Measurements from ENCODE around the gene ZNF320. TPM values are rescaled to one million over a fixed set of nuclear protein-coding genes. Genes with fewer than 3 reads are reported as not detected.

The ZNF320 gene
- total RNA-seq (14.6 and 19.7 TPM in 2 replicates), polyA plus RNA-seq (3.6 and 8.5 TPM in 2 replicates), polyA minus RNA-seq (ENCODE audit: low replicate concordance) (4.1 and 9.7 TPM in 2 replicates)
- 3.0 and 3.6 TPM in 2 replicates for polyA plus RNA-seq (2012)

GRCh38 chr19:52897138-52897935, at the start of gene ZNF320:
Gene ZNF320, minus strand, starts transcription at chr19:52897635. Its CDS starts 7,380 bp downstream, at chr19:52890255.
- Histone ChIP-seq H3K4me2 (ENCODE audit: extremely low read depth, insufficient read depth, low read length) (peak within 1 kb of the TSS; percentile 83), H3K4me1 (ENCODE audit: control insufficient read depth, extremely low read depth, insufficient read depth, low read length) (peaks cover 2% of the 10 kb centered on the region), H3K9ac (ENCODE audit: insufficient read depth, low read length) (peak within 1 kb of the TSS; percentile 86), H4K20me1 (ENCODE audit: control insufficient read depth, extremely low read depth, insufficient read depth, low read length) (no peaks in the 10 kb centered on the region), H2AFZ (ENCODE audit: low read length) (peak within 1 kb of the TSS; percentile 97), H3K79me2 (ENCODE audit: control insufficient read depth, insufficient read depth, low read length) (peaks cover 2% of the 10 kb centered on the region), H3K27me3 (ENCODE audit: control insufficient read depth, insufficient read depth, low read length) (no peaks in the 10 kb centered on the region), H3K9me3 (ENCODE audit: control insufficient read depth, insufficient read depth, low read depth, low read length) (no peaks in the 10 kb centered on the region), H3K27ac (ENCODE audit: insufficient read depth, low read length) (peak within 1 kb of the TSS; percentile 97), H3K36me3 (ENCODE audit: control insufficient read depth, insufficient read depth, low read length) (no peaks in the 10 kb centered on the region), H3K4me3 (replicated peaks in 1 of 4; ENCODE audit: control extremely low read depth in 1 of 4, insufficient read depth in 1 of 4, low read depth in 3 of 4, low read length in 4 of 4) (peak within 1 kb of the TSS; percentile 90 to 96 (median 92))
- no peak for TF ChIP-seq EZH2 (IDR thresholded peaks at IDR 0.05; ENCODE audit: low read length, missing control alignments)
- TF ChIP-seq CTCF (conservative IDR thresholded peaks at IDR 0.05 in 1 of 2, IDR thresholded peaks at IDR 0.05 in 1 of 2; ENCODE audit: low read depth in 1 of 2, low read length in 2 of 2) = no peak
- DNase-seq (ENCODE audit: low read depth in 2 of 2) = peak; percentile 89 to 94

- H3K27ac ChIP-seq (ENCODE audit: insufficient read depth, low read length) = no peak overlapping the region
- no peak overlapping the region for H3K4me2 ChIP-seq (ENCODE audit: extremely low read depth, insufficient read depth, low read length)
- peaks cover 2% of the 10 kb centered on the region for H3K4me1 ChIP-seq (ENCODE audit: control insufficient read depth, extremely low read depth, insufficient read depth, low read length)
- DNase-seq (ENCODE audit: low read depth in 2 of 2) = peak in 1 of 2 donors; percentile 25
- no peaks in the 10 kb centered on the region for H3K79me2 ChIP-seq (ENCODE audit: control insufficient read depth, insufficient read depth, low read length)
- no peak overlapping the region for H2AFZ ChIP-seq (ENCODE audit: low read length)
- H3K9ac ChIP-seq (ENCODE audit: insufficient read depth, low read length) = no peak overlapping the region
- TF ChIP-seq EZH2 (IDR thresholded peaks at IDR 0.05; ENCODE audit: low read length, missing control alignments) (no peak), CTCF (conservative IDR thresholded peaks at IDR 0.05 in 1 of 2, IDR thresholded peaks at IDR 0.05 in 1 of 2; ENCODE audit: low read depth in 1 of 2, low read length in 2 of 2) (no peak)
- H3K36me3 ChIP-seq (ENCODE audit: control insufficient read depth, insufficient read depth, low read length) = no peaks in the 10 kb centered on the region
- no peak overlapping the region for H3K4me3 ChIP-seq (replicated peaks in 1 of 4; ENCODE audit: control extremely low read depth in 1 of 4, insufficient read depth in 1 of 4, low read depth in 3 of 4, low read length in 4 of 4)
- H3K9me3 ChIP-seq (ENCODE audit: control insufficient read depth, insufficient read depth, low read depth, low read length) = no peaks in the 10 kb centered on the region
- H3K27me3 ChIP-seq (ENCODE audit: control insufficient read depth, insufficient read depth, low read length) = no peaks in the 10 kb centered on the region
- no peaks in the 10 kb centered on the region for H4K20me1 ChIP-seq (ENCODE audit: control insufficient read depth, extremely low read depth, insufficient read depth, low read length)
Measured at GRCh38 chr19:52946322-52947310, 49.2 kb upstream of the ZNF320 start.
